H1 (cell line): Measurements from ENCODE around the gene STXBP6. TPM values are rescaled to one million over a fixed set of nuclear protein-coding genes. Genes with fewer than 3 reads are reported as not detected.

Experiments used
- CTCF ChIA-PET: fragments of 300-600 bp; sonication (Branson Sonifier 250); formaldehyde crosslinking; loops from one replicate; lab custom pipeline; 2021; ENCODE audit not compliant: partially characterized antibody; lab: Charles Lee
- POLR2A ChIA-PET: fragments of 300-600 bp; sonication (Branson Sonifier 250); formaldehyde crosslinking; loops from one replicate; lab custom pipeline; 2021; ENCODE audit warnings: inconsistent platforms; ENCODE audit not compliant: partially characterized antibody; lab: Charles Lee
- DNase-seq, 2 experiments: peaks; one replicate each; pipeline versions ENCODE4 v3.0.0 to v3.0.0-alpha.2; 2010 to 2022; ENCODE audit warnings: low spot score in 2 of 2, low read depth in 1 of 2, mixed read lengths in 1 of 2
- FAIRE-seq: peaks from 2 replicates; lab custom pipeline; 2011; peaks lifted over from hg19 to GRCh38; lab: Jason Lieb, UNC
- H2AFZ ChIP-seq: 2 replicates; pipeline ENCODE4 v1.8.1; 2012; ENCODE audit warnings: low read length, inconsistent platforms
- H2AK5ac ChIP-seq: 2 replicates; pipeline ENCODE4 v1.6.1; 2013; ENCODE audit warnings: low read depth, low read length
- H2BK120ac ChIP-seq: replicated peaks from 2 replicates; pipeline ENCODE3; 2013; ENCODE audit warnings: low read depth, low read length, inconsistent platforms
- H2BK12ac ChIP-seq: 2 replicates; pipeline ENCODE4 v1.6.1; 2013; ENCODE audit warnings: low read depth, low read length
- H2BK15ac ChIP-seq: 2 replicates; pipeline ENCODE4 v1.6.1; 2013; ENCODE audit warnings: low read length
- H2BK20ac ChIP-seq: 2 replicates; pipeline ENCODE4 v1.6.1; 2013; ENCODE audit warnings: low read length
- H2BK5ac ChIP-seq: 2 replicates; pipeline ENCODE4 v1.6.1; 2013; ENCODE audit warnings: low read depth, low read length
- H3K14ac ChIP-seq: 2 replicates; pipeline ENCODE4 v1.6.1; 2013; ENCODE audit warnings: inconsistent platforms; ENCODE audit not compliant: insufficient read length
- H3K18ac ChIP-seq: 2 replicates; pipeline ENCODE4 v1.6.1; 2013; ENCODE audit warnings: low read length; ENCODE audit errors: extremely low read depth
- H3K23ac ChIP-seq: 2 replicates; pipeline ENCODE4 v1.6.1; 2013; ENCODE audit warnings: inconsistent platforms; ENCODE audit not compliant: insufficient read length
- H3K23me2 ChIP-seq: 2 replicates; pipeline ENCODE4 v1.6.1; 2013; ENCODE audit warnings: low read depth, low read length
- H3K27ac ChIP-seq: 2 replicates; pipeline ENCODE4 v1.6.1; 2011; ENCODE audit warnings: low read depth, low read length, inconsistent platforms
- H3K27me3 ChIP-seq, 4 experiments: replicated peaks in 1 of 4; 1 replicate in 1 of 4; 2 replicates in 3 of 4; pipeline versions ENCODE4 v1.6.1 to v1.8.1; 2011 to 2013; ENCODE audit warnings: low read length in 3 of 4, mild to moderate bottlenecking in 3 of 4, inconsistent platforms in 2 of 4, mixed read lengths in 2 of 4, moderate library complexity in 1 of 4; ENCODE audit not compliant: control insufficient read depth in 3 of 4, insufficient read depth in 3 of 4; ENCODE audit errors: extremely low read depth in 1 of 4
- H3K36me3 ChIP-seq, 4 experiments: 2 replicates each; pipeline versions ENCODE4 v1.6.1 to v1.8.1; 2011 to 2013; ENCODE audit warnings: mild to moderate bottlenecking in 4 of 4, low read length in 3 of 4, moderate library complexity in 2 of 4, control low read depth in 1 of 4, inconsistent platforms in 1 of 4; ENCODE audit not compliant: insufficient read depth in 4 of 4, control insufficient read depth in 2 of 4
- H3K4ac ChIP-seq: replicated peaks from 2 replicates; pipeline ENCODE3; 2013; ENCODE audit warnings: low read length, low read depth, mixed read lengths, inconsistent platforms; ENCODE audit not compliant: insufficient read length
- H3K4me1 ChIP-seq, 4 experiments: replicated peaks in 1 of 4; 1 replicate in 1 of 4; 2 replicates in 3 of 4; pipeline versions ENCODE4 v1.6.1 to v1.8.1; 2011 to 2013; ENCODE audit warnings: low read length in 3 of 4, inconsistent platforms in 2 of 4, mixed read lengths in 1 of 4; ENCODE audit not compliant: insufficient read depth in 4 of 4, control insufficient read depth in 3 of 4
- H3K4me2 ChIP-seq, 2 experiments: 2 replicates each; pipeline versions ENCODE4 v1.6.1 to v1.8.1; 2011 to 2013; ENCODE audit warnings: low read depth in 2 of 2, low read length in 2 of 2, control low read depth in 1 of 2, inconsistent platforms in 1 of 2, mild to moderate bottlenecking in 1 of 2; ENCODE audit not compliant: insufficient read depth in 1 of 2
- H3K4me3 ChIP-seq, 4 experiments: fragments of 200-600, 300-600 bp in 1 of 4; sonication (generic), shearing (Covaris generic), sonication (Bioruptor Twin) in 1 of 4; 2 replicates each; pipeline versions ENCODE4 v1.5.1 to v1.8.1; 2011 to 2016; ENCODE audit warnings: low read length in 4 of 4, low read depth in 3 of 4, control low read depth in 2 of 4, inconsistent platforms in 2 of 4, mild to moderate bottlenecking in 2 of 4, mixed read lengths in 1 of 4, moderate library complexity in 1 of 4; ENCODE audit not compliant: insufficient read depth in 2 of 4; ENCODE audit errors: extremely low read depth in 1 of 4
- H3K56ac ChIP-seq: replicated peaks from 2 replicates; pipeline ENCODE3; 2013; ENCODE audit warnings: low read depth, mild to moderate bottlenecking, mixed read lengths, low read length, inconsistent platforms; ENCODE audit not compliant: insufficient read length
- H3K79me1 ChIP-seq: 2 replicates; pipeline ENCODE4 v1.6.1; 2013; ENCODE audit warnings: low read depth, low read length, control low read depth
- H3K79me2 ChIP-seq, 2 experiments: 2 replicates each; pipeline versions ENCODE4 v1.6.1 to v1.8.1; 2012 to 2013; ENCODE audit warnings: low read length in 2 of 2, mild to moderate bottlenecking in 2 of 2, inconsistent platforms in 1 of 2; ENCODE audit not compliant: insufficient read depth in 2 of 2, control insufficient read depth in 1 of 2
- H3K9ac ChIP-seq, 4 experiments: replicated peaks in 1 of 4; 1 replicate in 1 of 4; 2 replicates in 3 of 4; pipeline versions ENCODE4 v1.6.1 to v1.8.1; 2011 to 2013; ENCODE audit warnings: low read depth in 3 of 4, low read length in 3 of 4, control low read depth in 2 of 4, mild to moderate bottlenecking in 2 of 4, moderate library complexity in 2 of 4, inconsistent platforms in 1 of 4; ENCODE audit errors: extremely low read depth in 1 of 4
- H3K9me3 ChIP-seq, 2 experiments: 2 replicates each; pipeline versions ENCODE4 v1.6.1 to v1.8.1; 2012 to 2013; ENCODE audit warnings: mild to moderate bottlenecking in 2 of 2, moderate library complexity in 2 of 2, control low read depth in 1 of 2, inconsistent platforms in 1 of 2, low read depth in 1 of 2, low read length in 1 of 2, mixed read lengths in 1 of 2; ENCODE audit not compliant: insufficient read depth in 2 of 2
- H4K20me1 ChIP-seq, 2 experiments: replicated peaks in 1 of 2; 2 replicates each; pipeline versions ENCODE3 to v1.8.1; 2011 to 2013; ENCODE audit warnings: inconsistent platforms in 2 of 2, low read length in 2 of 2, mild to moderate bottlenecking in 1 of 2; ENCODE audit not compliant: insufficient read depth in 2 of 2, control insufficient read depth in 1 of 2
- H4K5ac ChIP-seq: 2 replicates; pipeline ENCODE4 v1.6.1; 2013; ENCODE audit warnings: low read length, low read depth, mixed read lengths, inconsistent platforms; ENCODE audit not compliant: insufficient read length
- H4K8ac ChIP-seq: 2 replicates; pipeline ENCODE4 v1.8.0; 2013; ENCODE audit warnings: mild to moderate bottlenecking, moderate library complexity, low read length, inconsistent platforms; ENCODE audit not compliant: insufficient read depth; ENCODE audit errors: extremely low read depth
- H4K91ac ChIP-seq: replicated peaks from 2 replicates; pipeline ENCODE3; 2013; ENCODE audit warnings: low read length, mixed read lengths, inconsistent platforms; ENCODE audit not compliant: insufficient read length
- BCL11A ChIP-seq, 2 experiments: IDR thresholded peaks; one replicate each; pipeline ENCODE4 v1.6.1; 2011; ENCODE audit warnings: low read depth in 2 of 2, low read length in 2 of 2, mild to moderate bottlenecking in 2 of 2
- EZH2 ChIP-seq: fragments of 200-600 bp; sonication (generic); IDR thresholded peaks from 2 replicates; pipeline ENCODE4 v1.7.1; 2012; ENCODE audit warnings: low read depth, mild to moderate bottlenecking, moderate library complexity, low read length, inconsistent platforms; ENCODE audit not compliant: severe bottlenecking
- HDAC2 ChIP-seq, 2 experiments: fragments of 300-600 bp in 1 of 2; sonication (generic) in 1 of 2; IDR thresholded peaks; 2 replicates each; pipeline ENCODE4 v1.6.1; 2011 to 2012; ENCODE audit warnings: low read depth in 2 of 2, low read length in 2 of 2, mild to moderate bottlenecking in 2 of 2, moderate library complexity in 2 of 2, borderline replicate concordance in 1 of 2, inconsistent platforms in 1 of 2
- WGBS, 2 experiments: shearing (Covaris generic) in 1 of 2; methylation state at CpG; one replicate each; pipeline versions ENCODE4 v1.1.6 to v1.1.7; 2013 to 2015; ENCODE audit warnings: low lambda C conversion rate in 2 of 2, mixed read lengths in 2 of 2, inconsistent platforms in 1 of 2, low coverage in 1 of 2, missing lambda C conversion rate in 1 of 2; ENCODE audit not compliant: insufficient replicate concordance in 2 of 2, insufficient coverage in 1 of 2, insufficient read length in 1 of 2; ENCODE audit errors: extremely low coverage in 1 of 2, missing lambda C conversion rate in 1 of 2; 5-methylcytosine and 5-hydroxymethylcytosine counted together
- polyA plus RNA-seq, 7 experiments: library from polyadenylated mRNA; depleted of rRNA in 3 of 7; stranded (reverse) in 5 of 7; unstranded in 2 of 7; fragments of >200 nt in 5 of 7; fragments of 200-250 nt in 2 of 7; gene quantifications; 1 replicate in 5 of 7; 2 replicates in 1 of 7; 4 replicates in 1 of 7; pipeline versions ENCODE4 v1.2.1 to v1.2.3, GENCODE V29; 2011 to 2013; ENCODE audit warnings: missing spikeins in 2 of 7, mixed read lengths in 2 of 7
- total RNA-seq: library from RNA; stranded (reverse); fragmentation: NEBNext Ultra II Directional; extraction: Animal tissue kit (Norgen Biotek cat#: 25700); gene quantifications from 2 replicates; pipeline ENCODE4 v1.2.1, GENCODE V29; 2021

The STXBP6 gene
- total and polyA plus RNA-seq, 2 of the 8 experiments (the other 6 are each of a cell fraction or from before 2014, with no cell fraction given), result 9.4 to 18.1 TPM

GRCh38 chr14:24938593-24938992 is 111.4 kb downstream of the STXBP6 start:
- Histone ChIP-seq H2AFZ (no peak overlapping the region), H3K4me2 (no peak overlapping the region), H3K27me3 (no peaks in the 10 kb centered on the region), H3K14ac (no peak overlapping the region), H2BK20ac (no peak overlapping the region), H3K27ac (no peak overlapping the region), H3K4ac (no peak overlapping the region), H3K18ac (no peak overlapping the region), H2BK5ac (no peak overlapping the region), H3K79me1 (peaks cover 2% of the 10 kb centered on the region; the same call in 1 of the 2 replicates), H3K56ac (no peak overlapping the region), H4K5ac (no peak overlapping the region), H2BK15ac (no peak overlapping the region)
- FAIRE-seq, result no peak
- TF ChIP-seq HDAC2 (IDR thresholded peaks at IDR 0.05; ENCODE audit: borderline replicate concordance in 1 of 2, low read depth in 2 of 2, low read length in 2 of 2), result no peak
- no peak for TF ChIP-seq EZH2
- no peak for TF ChIP-seq BCL11A (IDR thresholded peaks at IDR 0.05; ENCODE audit: low read depth in 2 of 2, low read length in 2 of 2)
- TF ChIP-seq, all 59 proteins: peak for 0
- no peak overlapping the region for H4K8ac ChIP-seq
- H3K36me3 ChIP-seq, result no peaks in the 10 kb centered on the region
- no peak overlapping the region for H3K4me3 ChIP-seq
- no peaks in the 10 kb centered on the region for H3K79me2 ChIP-seq
- H4K20me1 ChIP-seq, result no peaks in the 10 kb centered on the region
- H3K4me1 ChIP-seq, result peaks cover 3 to 18% (median 11%) of the 10 kb centered on the region in 4 experiments; a peak in 5 of 7 replicates
- H2BK120ac ChIP-seq, result no peak overlapping the region
- CTCF ChIA-PET, result interaction anchor here (0.8 kb wide), 1 partner anchor 132 kb away, joined by 7 read pairs; no protein-coding TSS in a partner anchor
- no peak overlapping the region for H4K91ac ChIP-seq
- H3K23ac ChIP-seq, result no peak overlapping the region
- DNase-seq, result no peak
- 93% methylated on average over 1 of the region's 1 CpG; no CpG with 5 or more reads in 1 of the 2 experiments for WGBS, 2 experiments
- POLR2A ChIA-PET, result no interaction called here
- no peaks in the 10 kb centered on the region for H3K9me3 ChIP-seq
- H3K9ac ChIP-seq, result no peak overlapping the region
- H2BK12ac ChIP-seq, result no peak overlapping the region
- no peak overlapping the region for H2AK5ac ChIP-seq
- no peaks in the 10 kb centered on the region for H3K23me2 ChIP-seq
